ENCODE data around the gene OSGEP. TPM values are rescaled to one million over a fixed set of nuclear protein-coding genes. Genes with fewer than 3 reads are reported as not detected.

Gene OSGEP
- total and polyA plus RNA-seq, 2 experiments from 2014 or later, result 29.0 to 59.5 TPM

- Histone ChIP-seq H4K20me1 (replicated peaks; ENCODE audit: insufficient read depth) (no peaks in the 10 kb centered on the region), H3K27ac (ENCODE audit: low read depth) (no peak overlapping the region), H2AFZ (no peak overlapping the region), H3K9me2 (ENCODE audit: insufficient read depth) (no peaks in the 10 kb centered on the region), H3K79me2 (replicated peaks; ENCODE audit: insufficient read depth) (no peaks in the 10 kb centered on the region), H3F3A (replicated peaks; ENCODE audit: low read depth) (peaks cover 9% of the 10 kb centered on the region; the same call in 1 of the 2 replicates), H3K4me3 (no peak overlapping the region), H3K27me3 (ENCODE audit: insufficient read depth) (peaks cover 7% of the 10 kb centered on the region; the same call in 1 of the 2 replicates), H3K4me1 (ENCODE audit: insufficient read depth) (peaks cover 19% of the 10 kb centered on the region), H3K36me3 (ENCODE audit: insufficient read depth) (no peaks in the 10 kb centered on the region), H3K4me2 (no peak overlapping the region)
- ATAC-seq (no peak), DNase-seq (ENCODE audit: low spot score) (no peak)
- Mint-ChIP-seq H3K4me3 (no peak overlapping the region), H3K27me3 (ENCODE audit: insufficient read depth, low read depth, poor library complexity) (peaks cover 9% of the 10 kb centered on the region), H3K36me3 (ENCODE audit: low read depth) (no peaks in the 10 kb centered on the region; the same call in 2 of the 3 replicates), H3K27ac (no peak overlapping the region), H3K4me1 (peaks cover 25% of the 10 kb centered on the region), H3K9me3 (no peaks in the 10 kb centered on the region)
- TF ChIP-seq, protein P1, sequence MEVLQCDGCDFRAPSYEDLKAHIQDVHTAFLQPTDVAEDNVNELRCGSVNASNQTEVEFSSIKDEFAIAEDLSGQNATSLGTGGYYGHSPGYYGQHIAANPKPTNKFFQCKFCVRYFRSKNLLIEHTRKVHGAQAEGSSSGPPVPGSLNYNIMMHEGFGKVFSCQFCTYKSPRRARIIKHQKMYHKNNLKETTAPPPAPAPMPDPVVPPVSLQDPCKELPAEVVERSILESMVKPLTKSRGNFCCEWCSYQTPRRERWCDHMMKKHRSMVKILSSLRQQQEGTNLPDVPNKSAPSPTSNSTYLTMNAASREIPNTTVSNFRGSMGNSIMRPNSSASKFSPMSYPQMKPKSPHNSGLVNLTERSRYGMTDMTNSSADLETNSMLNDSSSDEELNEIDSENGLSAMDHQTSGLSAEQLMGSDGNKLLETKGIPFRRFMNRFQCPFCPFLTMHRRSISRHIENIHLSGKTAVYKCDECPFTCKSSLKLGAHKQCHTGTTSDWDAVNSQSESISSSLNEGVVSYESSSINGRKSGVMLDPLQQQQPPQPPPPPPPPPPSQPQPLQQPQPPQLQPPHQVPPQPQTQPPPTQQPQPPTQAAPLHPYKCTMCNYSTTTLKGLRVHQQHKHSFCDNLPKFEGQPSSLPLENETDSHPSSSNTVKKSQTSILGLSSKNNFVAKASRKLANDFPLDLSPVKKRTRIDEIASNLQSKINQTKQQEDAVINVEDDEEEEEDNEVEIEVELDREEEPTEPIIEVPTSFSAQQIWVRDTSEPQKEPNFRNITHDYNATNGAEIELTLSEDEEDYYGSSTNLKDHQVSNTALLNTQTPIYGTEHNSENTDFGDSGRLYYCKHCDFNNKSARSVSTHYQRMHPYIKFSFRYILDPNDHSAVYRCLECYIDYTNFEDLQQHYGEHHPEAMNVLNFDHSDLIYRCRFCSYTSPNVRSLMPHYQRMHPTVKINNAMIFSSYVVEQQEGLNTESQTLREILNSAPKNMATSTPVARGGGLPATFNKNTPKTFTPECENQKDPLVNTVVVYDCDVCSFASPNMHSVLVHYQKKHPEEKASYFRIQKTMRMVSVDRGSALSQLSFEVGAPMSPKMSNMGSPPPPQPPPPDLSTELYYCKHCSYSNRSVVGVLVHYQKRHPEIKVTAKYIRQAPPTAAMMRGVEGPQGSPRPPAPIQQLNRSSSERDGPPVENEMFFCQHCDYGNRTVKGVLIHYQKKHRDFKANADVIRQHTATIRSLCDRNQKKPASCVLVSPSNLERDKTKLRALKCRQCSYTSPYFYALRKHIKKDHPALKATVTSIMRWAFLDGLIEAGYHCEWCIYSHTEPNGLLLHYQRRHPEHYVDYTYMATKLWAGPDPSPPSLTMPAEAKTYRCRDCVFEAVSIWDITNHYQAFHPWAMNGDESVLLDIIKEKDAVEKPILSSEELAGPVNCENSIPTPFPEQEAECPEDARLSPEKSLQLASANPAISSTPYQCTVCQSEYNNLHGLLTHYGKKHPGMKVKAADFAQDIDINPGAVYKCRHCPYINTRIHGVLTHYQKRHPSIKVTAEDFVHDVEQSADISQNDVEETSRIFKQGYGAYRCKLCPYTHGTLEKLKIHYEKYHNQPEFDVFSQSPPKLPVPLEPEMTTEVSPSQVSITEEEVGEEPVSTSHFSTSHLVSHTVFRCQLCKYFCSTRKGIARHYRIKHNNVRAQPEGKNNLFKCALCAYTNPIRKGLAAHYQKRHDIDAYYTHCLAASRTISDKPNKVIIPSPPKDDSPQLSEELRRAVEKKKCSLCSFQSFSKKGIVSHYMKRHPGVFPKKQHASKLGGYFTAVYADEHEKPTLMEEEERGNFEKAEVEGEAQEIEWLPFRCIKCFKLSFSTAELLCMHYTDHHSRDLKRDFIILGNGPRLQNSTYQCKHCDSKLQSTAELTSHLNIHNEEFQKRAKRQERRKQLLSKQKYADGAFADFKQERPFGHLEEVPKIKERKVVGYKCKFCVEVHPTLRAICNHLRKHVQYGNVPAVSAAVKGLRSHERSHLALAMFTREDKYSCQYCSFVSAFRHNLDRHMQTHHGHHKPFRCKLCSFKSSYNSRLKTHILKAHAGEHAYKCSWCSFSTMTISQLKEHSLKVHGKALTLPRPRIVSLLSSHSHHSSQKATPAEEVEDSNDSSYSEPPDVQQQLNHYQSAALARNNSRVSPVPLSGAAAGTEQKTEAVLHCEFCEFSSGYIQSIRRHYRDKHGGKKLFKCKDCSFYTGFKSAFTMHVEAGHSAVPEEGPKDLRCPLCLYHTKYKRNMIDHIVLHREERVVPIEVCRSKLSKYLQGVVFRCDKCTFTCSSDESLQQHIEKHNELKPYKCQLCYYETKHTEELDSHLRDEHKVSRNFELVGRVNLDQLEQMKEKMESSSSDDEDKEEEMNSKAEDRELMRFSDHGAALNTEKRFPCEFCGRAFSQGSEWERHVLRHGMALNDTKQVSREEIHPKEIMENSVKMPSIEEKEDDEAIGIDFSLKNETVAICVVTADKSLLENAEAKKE (CRISPR knock-in tag; IDR thresholded peaks at IDR 0.05), result no peak
Observed at GRCh38 chr14:20417250-20418186, 37.1 kb downstream of the OSGEP start.

- Histone ChIP-seq H3F3A (replicated peaks; ENCODE audit: low read depth) (peaks cover 5% of the 10 kb centered on the region; the same call in 1 of the 2 replicates), H4K20me1 (replicated peaks; ENCODE audit: insufficient read depth) (no peaks in the 10 kb centered on the region), H3K4me2 (no peak overlapping the region), H3K4me1 (ENCODE audit: insufficient read depth) (peaks cover 21% of the 10 kb centered on the region), H3K27ac (ENCODE audit: low read depth) (no peak overlapping the region), H3K4me3 (no peak overlapping the region), H2AFZ (no peak overlapping the region), H3K9me2 (ENCODE audit: insufficient read depth) (no peaks in the 10 kb centered on the region), H3K27me3 (ENCODE audit: insufficient read depth) (peaks cover 7% of the 10 kb centered on the region; the same call in 1 of the 2 replicates), H3K36me3 (ENCODE audit: insufficient read depth) (no peaks in the 10 kb centered on the region), H3K79me2 (replicated peaks; ENCODE audit: insufficient read depth) (peaks cover 6% of the 10 kb centered on the region; the same call in 1 of the 2 replicates)
- DNase-seq (ENCODE audit: low spot score) (no peak), ATAC-seq (no peak)
- Mint-ChIP-seq H3K4me3 (no peak overlapping the region), H3K4me1 (peaks cover 21% of the 10 kb centered on the region; the same call in 2 of the 3 replicates), H3K36me3 (ENCODE audit: low read depth) (no peaks in the 10 kb centered on the region; the same call in 2 of the 3 replicates), H3K9me3 (no peaks in the 10 kb centered on the region; the same call in 2 of the 3 replicates), H3K27me3 (ENCODE audit: insufficient read depth, low read depth, poor library complexity) (peaks cover 10% of the 10 kb centered on the region), H3K27ac (no peak overlapping the region)
- TF ChIP-seq NANOG (IDR thresholded peaks at IDR 0.05; ENCODE audit: borderline replicate concordance), result no peak
- TF ChIP-seq CTCF (conservative IDR thresholded peaks at IDR 0.05; ENCODE audit: low read depth in 2 of 2), result no peak
- TF ChIP-seq, protein P2, sequence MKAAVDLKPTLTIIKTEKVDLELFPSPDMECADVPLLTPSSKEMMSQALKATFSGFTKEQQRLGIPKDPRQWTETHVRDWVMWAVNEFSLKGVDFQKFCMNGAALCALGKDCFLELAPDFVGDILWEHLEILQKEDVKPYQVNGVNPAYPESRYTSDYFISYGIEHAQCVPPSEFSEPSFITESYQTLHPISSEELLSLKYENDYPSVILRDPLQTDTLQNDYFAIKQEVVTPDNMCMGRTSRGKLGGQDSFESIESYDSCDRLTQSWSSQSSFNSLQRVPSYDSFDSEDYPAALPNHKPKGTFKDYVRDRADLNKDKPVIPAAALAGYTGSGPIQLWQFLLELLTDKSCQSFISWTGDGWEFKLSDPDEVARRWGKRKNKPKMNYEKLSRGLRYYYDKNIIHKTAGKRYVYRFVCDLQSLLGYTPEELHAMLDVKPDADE (IDR thresholded peaks at IDR 0.05), result no peak
- no peak for TF ChIP-seq EZH2 (IDR thresholded peaks at IDR 0.05; ENCODE audit: low read depth, unreplicated experiment)
- TF ChIP-seq POLR2AphosphoS5 (IDR thresholded peaks at IDR 0.05; ENCODE audit: low read depth), result no peak
Observed at GRCh38 chr14:20416223-20416622, 38.4 kb downstream of the OSGEP start.

Data from GM23338 (cell line).